NCI-H2029 treated with DMSO at 0.1 percent for 48 hours (cell line): Measurements from ENCODE around the gene MYH7.

ENCODE experiments used
- DNase-seq: peaks from one replicate; lab custom pipeline; 2025; lab: John Stamatoyannopoulos, UW

The MYH7 gene

GRCh38 chr14:23370221-23370620 is 65.2 kb downstream of the MYH7 start:
- no peak for DNase-seq

GRCh38 chr14:23366426-23366921 is 69.0 kb downstream of the MYH7 start:
- DNase-seq: no peak

GRCh38 chr14:23365732-23366425 is 69.6 kb downstream of the MYH7 start:
- no peak for DNase-seq

GRCh38 chr14:23365036-23365731 is 70.3 kb downstream of the MYH7 start, which contains the start of gene EFS:
Gene EFS, minus strand, starts transcription at chr14:23365172. Its CDS starts 147 bp downstream, at chr14:23365025.
- DNase-seq: peak; percentile 39

GRCh38 chr14:23364164-23365035 is 71.1 kb downstream of the MYH7 start:
- DNase-seq: no peak
